Measurements from ENCODE around the gene ARRB1. TPM values are rescaled to one million over a fixed set of nuclear protein-coding genes. Genes with fewer than 3 reads are reported as not detected.

Gene ARRB1
- total RNA-seq, 4 donors from 2014 or later = 15.7 to 44.7 (median 27.7) TPM

- Histone ChIP-seq H3K9me3 (no peaks in the 10 kb centered on the region), H3K4me1 (no peaks in the 10 kb centered on the region), H3K27me3 (no peaks in the 10 kb centered on the region), H3K27ac (no peak overlapping the region), H3K36me3 (no peaks in the 10 kb centered on the region), H3K4me3 (replicated peaks in 1 of 3) (no peak overlapping the region)
- no peak for DNase-seq
- WGBS, 2 donors = 93 to 96% methylated on average over 17 of the region's 17 CpGs
- no peak for TF ChIP-seq POLR2A (IDR thresholded peaks at IDR 0.05)
- TF ChIP-seq CTCF (IDR thresholded peaks at IDR 0.05) = no peak
- intact Hi-C loops (cut with DNase I) = no loop called here
Measured at GRCh38 chr11:75287579-75287978, 63.9 kb downstream of the ARRB1 start.

GRCh38 chr11:75286826-75287465 is 64.5 kb downstream of the ARRB1 start:
- no peak overlapping the region for H3K27ac ChIP-seq
- H3K9me3 ChIP-seq = no peaks in the 10 kb centered on the region
- H3K4me3 ChIP-seq (replicated peaks in 1 of 3) = no peak overlapping the region
- TF ChIP-seq POLR2A (IDR thresholded peaks at IDR 0.05) (no peak), CTCF (IDR thresholded peaks at IDR 0.05) (no peak)
- H3K36me3 ChIP-seq = no peaks in the 10 kb centered on the region
- H3K27me3 ChIP-seq = no peaks in the 10 kb centered on the region
- intact Hi-C loops (cut with DNase I) = no loop called here
- no peaks in the 10 kb centered on the region for H3K4me1 ChIP-seq
- 72 to 77% methylated on average over 12 to 14 of the region's 14 CpGs for WGBS, 2 donors
- DNase-seq = no peak

- WGBS, 2 donors = 95 to 99% methylated on average over 4 to 5 of the region's 5 CpGs
- no peaks in the 10 kb centered on the region for H3K4me1 ChIP-seq
Measured at GRCh38 chr11:75285776-75286360, 65.6 kb downstream of the ARRB1 start.

GRCh38 chr11:75283391-75283931 is 68.0 kb downstream of the ARRB1 start:
- H3K27ac ChIP-seq = no peak overlapping the region
- H3K4me1 ChIP-seq = peaks cover 0 to 4% of the 10 kb centered on the region in 2 donors
- no peaks in the 10 kb centered on the region for H3K9me3 ChIP-seq
- H3K36me3 ChIP-seq = peaks cover 0 to 1% of the 10 kb centered on the region in 2 donors
- DNase-seq = no peak
- TF ChIP-seq CTCF (IDR thresholded peaks at IDR 0.05) (no peak), POLR2A (IDR thresholded peaks at IDR 0.05) (no peak)
- intact Hi-C loops (cut with DNase I) = no loop called here
- no peaks in the 10 kb centered on the region for H3K27me3 ChIP-seq
- H3K4me3 ChIP-seq (replicated peaks in 1 of 3) = no peak overlapping the region
- WGBS, 2 donors = 85 to 92% methylated on average over 13 to 16 of the region's 16 CpGs

More at GRCh38 chr11:75285776-75286360, 65.6 kb downstream of the ARRB1 start:
- Histone ChIP-seq H3K36me3 (no peaks in the 10 kb centered on the region), H3K9me3 (no peaks in the 10 kb centered on the region), H3K4me3 (replicated peaks in 1 of 3) (no peak overlapping the region), H3K27me3 (no peaks in the 10 kb centered on the region), H3K27ac (no peak overlapping the region)
- TF ChIP-seq POLR2A (IDR thresholded peaks at IDR 0.05) (no peak), CTCF (IDR thresholded peaks at IDR 0.05) (no peak)
- no peak for DNase-seq
- intact Hi-C loops (cut with DNase I) = no loop called here

All from thyroid gland (tissue), 4 donors.